ENCODE results near the gene LRSAM1. TPM values are rescaled to one million over a fixed set of nuclear protein-coding genes. Genes with fewer than 3 reads are reported as not detected.
A peak's percentile ranks its signal among the peaks of the same experiment; 100 is the strongest.

LRSAM1 gene
- total RNA-seq, 4 donors from 2014 or later = 8.0 to 16.2 (median 12.9) TPM

- WGBS, 2 donors = 94 to 96% methylated on average over 5 to 16 of the region's 17 CpGs
- Histone ChIP-seq H3K4me3 (no peak overlapping the region), H3K4me1 (peaks cover 0 to 54% (median 16%) of the 10 kb centered on the region in 3 donors), H3K36me3 (peaks cover 33 to 98% (median 57%) of the 10 kb centered on the region in 3 donors), H3K9me3 (no peaks in the 10 kb centered on the region), H3K27ac (peak overlapping the region in 2 of 4 donors; percentile 21 to 48), H3K27me3 (no peaks in the 10 kb centered on the region)
- TF ChIP-seq POLR2A (IDR thresholded peaks at IDR 0.05) = no peak
- TF ChIP-seq, protein P1, sequence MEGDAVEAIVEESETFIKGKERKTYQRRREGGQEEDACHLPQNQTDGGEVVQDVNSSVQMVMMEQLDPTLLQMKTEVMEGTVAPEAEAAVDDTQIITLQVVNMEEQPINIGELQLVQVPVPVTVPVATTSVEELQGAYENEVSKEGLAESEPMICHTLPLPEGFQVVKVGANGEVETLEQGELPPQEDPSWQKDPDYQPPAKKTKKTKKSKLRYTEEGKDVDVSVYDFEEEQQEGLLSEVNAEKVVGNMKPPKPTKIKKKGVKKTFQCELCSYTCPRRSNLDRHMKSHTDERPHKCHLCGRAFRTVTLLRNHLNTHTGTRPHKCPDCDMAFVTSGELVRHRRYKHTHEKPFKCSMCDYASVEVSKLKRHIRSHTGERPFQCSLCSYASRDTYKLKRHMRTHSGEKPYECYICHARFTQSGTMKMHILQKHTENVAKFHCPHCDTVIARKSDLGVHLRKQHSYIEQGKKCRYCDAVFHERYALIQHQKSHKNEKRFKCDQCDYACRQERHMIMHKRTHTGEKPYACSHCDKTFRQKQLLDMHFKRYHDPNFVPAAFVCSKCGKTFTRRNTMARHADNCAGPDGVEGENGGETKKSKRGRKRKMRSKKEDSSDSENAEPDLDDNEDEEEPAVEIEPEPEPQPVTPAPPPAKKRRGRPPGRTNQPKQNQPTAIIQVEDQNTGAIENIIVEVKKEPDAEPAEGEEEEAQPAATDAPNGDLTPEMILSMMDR (IDR thresholded peaks at IDR 0.05) = no peak
- intact Hi-C loops (cut with DNase I) = no loop called here
- no peak for DNase-seq
Observed at GRCh38 chr9:127444283-127444920, 6.9 kb upstream of the LRSAM1 start.

- Histone ChIP-seq H3K4me3 (no peak overlapping the region), H3K27me3 (no peaks in the 10 kb centered on the region), H3K4me1 (peaks cover 0 to 62% (median 23%) of the 10 kb centered on the region in 3 donors), H3K36me3 (peaks cover 33 to 98% (median 53%) of the 10 kb centered on the region in 3 donors), H3K9me3 (no peaks in the 10 kb centered on the region), H3K27ac (peak overlapping the region in 3 of 4 donors; percentile 3 to 33 (median 24))
- DNase-seq = no peak
- intact Hi-C loops (cut with DNase I) = no loop called here
- TF ChIP-seq POLR2A (IDR thresholded peaks at IDR 0.05) = no peak
- TF ChIP-seq, protein P1 (IDR thresholded peaks at IDR 0.05) = no peak
- WGBS, 2 donors = 81 to 86% methylated on average over 13 to 14 of the region's 15 CpGs
Observed at GRCh38 chr9:127444921-127445850, 6.1 kb upstream of the LRSAM1 start.

GRCh38 chr9:127445851-127446712 lies 5.2 kb upstream of the LRSAM1 start:
- intact Hi-C loops (cut with DNase I) = no loop called here
- Histone ChIP-seq H3K27ac (peak overlapping the region in 2 of 4 donors; percentile 24 to 33), H3K4me3 (no peak overlapping the region), H3K36me3 (peaks cover 33 to 91% (median 47%) of the 10 kb centered on the region in 3 donors), H3K4me1 (peaks cover 0 to 66% (median 26%) of the 10 kb centered on the region in 3 donors), H3K27me3 (no peaks in the 10 kb centered on the region), H3K9me3 (peaks cover 0 to under 1% (median 0%) of the 10 kb centered on the region in 3 donors)
- DNase-seq = no peak
- 58 to 62% methylated on average over 4 of the region's 4 CpGs for WGBS, 2 donors
- no peak for TF ChIP-seq POLR2A (IDR thresholded peaks at IDR 0.05)
- TF ChIP-seq, protein P1 (IDR thresholded peaks at IDR 0.05) = no peak

- intact Hi-C loops (cut with DNase I) = no loop called here
- peaks cover 1 to 67% (median 26%) of the 10 kb centered on the region in 3 donors for H3K4me1 ChIP-seq
- peaks cover 0 to 4% (median 0%) of the 10 kb centered on the region in 3 donors for H3K9me3 ChIP-seq
- H3K36me3 ChIP-seq = peaks cover 33 to 83% (median 41%) of the 10 kb centered on the region in 3 donors
- no peaks in the 10 kb centered on the region for H3K27me3 ChIP-seq
- WGBS, 2 donors = 71 to 80% methylated on average over 7 of the region's 7 CpGs
- no peak overlapping the region for H3K4me3 ChIP-seq
- H3K27ac ChIP-seq = peak overlapping the region in 2 of 4 donors; percentile 3 to 18
- no peak for DNase-seq
- no peak for TF ChIP-seq POLR2A (IDR thresholded peaks at IDR 0.05)
- TF ChIP-seq, protein P1 (IDR thresholded peaks at IDR 0.05) = no peak
Observed at GRCh38 chr9:127446713-127447415, 4.4 kb upstream of the LRSAM1 start.

Measured in esophagus squamous epithelium (tissue), 5 donors.